ENCODE results near the gene KISS1. TPM values are rescaled to one million over a fixed set of nuclear protein-coding genes. Genes with fewer than 3 reads are reported as not detected.

Gene KISS1
- total RNA-seq, 2 experiments from 2014 or later: not detected

GRCh38 chr1:204232526-204232925 is 36.2 kb upstream of the KISS1 start:
- Mint-ChIP-seq H3K4me3 (no peak overlapping the region), H3K27ac (no peak overlapping the region), H3K9me3 (no peaks in the 10 kb centered on the region), H3K4me1 (ENCODE audit: low read depth) (no peaks in the 10 kb centered on the region), H3K27me3 (peaks cover 6% of the 10 kb centered on the region), H3K36me3 (ENCODE audit: low read depth) (no peaks in the 10 kb centered on the region)
- no peak overlapping the region for H3K27ac ChIP-seq (ENCODE audit: low read depth in 1 of 2, low read length in 2 of 2)
- no peaks in the 10 kb centered on the region for H3K27me3 ChIP-seq (ENCODE audit: control insufficient read depth in 1 of 2, insufficient read depth in 2 of 2, low read length in 2 of 2)
- no peaks in the 10 kb centered on the region for H3K9me3 ChIP-seq (ENCODE audit: control insufficient read depth in 1 of 2, insufficient read depth in 1 of 2, low read length in 2 of 2)
- POLR2A ChIA-PET: no interaction called here
- ATAC-seq (ENCODE audit: poor library complexity) (no peak), DNase-seq (no peak)
- TF ChIP-seq CTCF (IDR thresholded peaks at IDR 0.05): no peak
- CTCF ChIA-PET: no interaction called here
- no peak overlapping the region for H3K4me3 ChIP-seq (ENCODE audit: low read length)
- no peaks in the 10 kb centered on the region for H3K36me3 ChIP-seq (ENCODE audit: insufficient read depth, low read length)
- no peaks in the 10 kb centered on the region for H3K4me1 ChIP-seq (ENCODE audit: insufficient read depth, low read length)
- intact Hi-C loops (cut with DNase I, micrococcal nuclease): no loop called here

GRCh38 chr1:204230211-204230610 is 33.9 kb upstream of the KISS1 start:
- Histone ChIP-seq H3K36me3 (ENCODE audit: insufficient read depth, low read length) (no peaks in the 10 kb centered on the region), H3K4me3 (ENCODE audit: low read length) (no peak overlapping the region), H3K4me1 (ENCODE audit: insufficient read depth, low read length) (no peaks in the 10 kb centered on the region), H3K27me3 (ENCODE audit: control insufficient read depth in 1 of 2, insufficient read depth in 2 of 2, low read length in 2 of 2) (no peaks in the 10 kb centered on the region), H3K27ac (ENCODE audit: low read depth in 1 of 2, low read length in 2 of 2) (no peak overlapping the region), H3K9me3 (ENCODE audit: control insufficient read depth in 1 of 2, insufficient read depth in 1 of 2, low read length in 2 of 2) (no peaks in the 10 kb centered on the region)
- Mint-ChIP-seq H3K27ac (no peak overlapping the region), H3K27me3 (no peaks in the 10 kb centered on the region), H3K36me3 (ENCODE audit: low read depth) (no peaks in the 10 kb centered on the region), H3K9me3 (no peaks in the 10 kb centered on the region), H3K4me1 (ENCODE audit: low read depth) (no peaks in the 10 kb centered on the region), H3K4me3 (no peak overlapping the region)
- DNase-seq: no peak
- no peak for TF ChIP-seq CTCF (IDR thresholded peaks at IDR 0.05)
- intact Hi-C loops (cut with DNase I, micrococcal nuclease): no loop called here
- ATAC-seq (ENCODE audit: poor library complexity): no peak
- POLR2A ChIA-PET: interaction anchor here (0.6 kb wide), 1 partner anchor 461 kb away, joined by 3 read pairs; no protein-coding TSS in a partner anchor
- CTCF ChIA-PET: no interaction called here

- no peak for TF ChIP-seq CTCF (IDR thresholded peaks at IDR 0.05)
- DNase-seq (no peak), ATAC-seq (ENCODE audit: poor library complexity) (no peak)
- intact Hi-C loops (cut with DNase I, micrococcal nuclease): no loop called here
- no peak overlapping the region for H3K4me3 ChIP-seq (ENCODE audit: low read length)
- H3K36me3 ChIP-seq (ENCODE audit: insufficient read depth, low read length): no peaks in the 10 kb centered on the region
- Mint-ChIP-seq H3K9me3 (no peaks in the 10 kb centered on the region), H3K27me3 (no peaks in the 10 kb centered on the region), H3K36me3 (ENCODE audit: low read depth) (no peaks in the 10 kb centered on the region), H3K4me1 (ENCODE audit: low read depth) (no peaks in the 10 kb centered on the region), H3K27ac (no peak overlapping the region), H3K4me3 (no peak overlapping the region)
- ChIA-PET CTCF (no interaction called here), POLR2A (no interaction called here)
- H3K4me1 ChIP-seq (ENCODE audit: insufficient read depth, low read length): no peaks in the 10 kb centered on the region
- H3K9me3 ChIP-seq (ENCODE audit: control insufficient read depth in 1 of 2, insufficient read depth in 1 of 2, low read length in 2 of 2): no peaks in the 10 kb centered on the region
- H3K27ac ChIP-seq (ENCODE audit: low read depth in 1 of 2, low read length in 2 of 2): no peak overlapping the region
- H3K27me3 ChIP-seq (ENCODE audit: control insufficient read depth in 1 of 2, insufficient read depth in 2 of 2, low read length in 2 of 2): no peaks in the 10 kb centered on the region
These were observed 32.6 kb upstream of the KISS1 start for GRCh38 chr1:204228896-204229295.

Data from CD4-positive, alpha-beta T cell (primary cell).